ENCODE measurements around the gene ZFHX3. TPM values are rescaled to one million over a fixed set of nuclear protein-coding genes. Genes with fewer than 3 reads are reported as not detected.

Gene ZFHX3
- total and polyA plus RNA-seq, 2 of the 8 experiments (the other 6 are each of a cell fraction or from before 2014, with no cell fraction given), result 0.08 to 0.99 TPM

DNA sequence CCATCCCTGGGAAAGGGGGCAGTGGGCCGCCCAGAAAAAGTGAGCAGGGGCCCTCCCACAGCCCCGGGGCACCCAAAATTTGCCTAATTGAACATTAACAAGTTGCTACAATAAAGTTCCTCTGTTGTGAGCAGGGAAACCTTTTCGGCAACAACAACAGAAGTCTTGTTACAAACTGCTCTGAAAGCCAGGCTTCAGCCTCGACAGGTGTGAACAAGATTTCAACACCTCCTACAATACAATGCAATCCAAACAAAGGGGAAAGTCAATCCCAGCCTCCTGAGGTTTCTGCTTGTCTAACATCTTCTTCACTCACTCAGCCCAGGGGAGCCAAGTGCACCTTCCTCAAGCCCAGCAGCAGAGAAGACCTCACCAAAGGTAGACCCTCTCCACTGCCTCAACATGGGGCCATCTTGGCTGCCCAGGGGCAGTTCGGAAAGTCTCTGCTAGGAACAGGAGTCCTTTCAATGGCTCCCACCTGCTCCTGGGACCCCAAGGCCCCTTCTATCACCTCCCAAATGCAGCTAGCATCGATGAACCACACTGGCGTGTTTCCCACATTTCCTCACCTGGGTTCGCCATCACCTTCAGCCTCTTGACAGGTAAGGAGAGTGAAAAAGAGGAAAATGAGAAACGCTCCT, 19.1 kb downstream of the ZFHX3 start (continued):
- TF ChIP-seq SUZ12 (IDR thresholded peaks at IDR 0.05; ENCODE audit: low read length), result peak; percentile 23; the same call in 1 of the 2 replicates
- peak; percentile 30 for TF ChIP-seq RNF2 (IDR thresholded peaks at IDR 0.05; ENCODE audit: borderline replicate concordance, low read depth, low read length, missing control alignments, poor library complexity, severe bottlenecking)
- no peak for TF ChIP-seq JUN (IDR thresholded peaks at IDR 0.05; ENCODE audit: low read depth, low read length)
